HTR-8/SVneo (cell line): ENCODE data around the gene IL31RA.
"Not testable (repeated sequence)": the region's sequence is repeated elsewhere in the genome, so short reads cannot be mapped to it uniquely, and the experiment has no call there.

Experiments
- DNase-seq: peaks from one replicate; pipeline ENCODE4 v3.0.0; 2011; ENCODE audit warnings: low spot score, mixed read lengths; ENCODE audit not compliant: insufficient read length
- FAIRE-seq: peaks from 2 replicates; lab custom pipeline; 2011; peaks lifted over from hg19 to GRCh38; lab: Jason Lieb, UNC

Gene IL31RA

DNA sequence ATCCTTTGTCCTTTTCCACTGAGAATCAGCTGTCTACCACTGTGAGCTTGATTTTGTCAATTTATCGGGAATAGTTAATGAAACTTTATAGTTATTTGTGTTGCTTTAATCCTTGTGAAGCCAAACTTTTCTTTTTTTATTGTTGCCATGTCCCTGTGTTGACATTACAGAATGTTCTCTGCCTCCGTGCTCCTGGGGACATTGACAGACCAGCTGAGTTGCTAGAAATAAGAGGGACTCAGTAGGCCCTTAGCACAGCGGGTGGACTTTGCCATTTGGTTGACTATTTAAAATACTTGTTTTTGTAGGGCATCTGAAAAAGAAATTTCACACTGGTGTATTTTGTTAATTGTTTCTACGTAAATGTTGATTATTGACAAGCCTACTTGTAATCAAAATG lies 70.5 kb downstream of the IL31RA start:
- no peak for FAIRE-seq
- no peak for DNase-seq

GRCh38 chr5:55923177-55923771 lies 72.1 kb downstream of the IL31RA start:
- no peak for DNase-seq
- FAIRE-seq = no peak

DNA sequence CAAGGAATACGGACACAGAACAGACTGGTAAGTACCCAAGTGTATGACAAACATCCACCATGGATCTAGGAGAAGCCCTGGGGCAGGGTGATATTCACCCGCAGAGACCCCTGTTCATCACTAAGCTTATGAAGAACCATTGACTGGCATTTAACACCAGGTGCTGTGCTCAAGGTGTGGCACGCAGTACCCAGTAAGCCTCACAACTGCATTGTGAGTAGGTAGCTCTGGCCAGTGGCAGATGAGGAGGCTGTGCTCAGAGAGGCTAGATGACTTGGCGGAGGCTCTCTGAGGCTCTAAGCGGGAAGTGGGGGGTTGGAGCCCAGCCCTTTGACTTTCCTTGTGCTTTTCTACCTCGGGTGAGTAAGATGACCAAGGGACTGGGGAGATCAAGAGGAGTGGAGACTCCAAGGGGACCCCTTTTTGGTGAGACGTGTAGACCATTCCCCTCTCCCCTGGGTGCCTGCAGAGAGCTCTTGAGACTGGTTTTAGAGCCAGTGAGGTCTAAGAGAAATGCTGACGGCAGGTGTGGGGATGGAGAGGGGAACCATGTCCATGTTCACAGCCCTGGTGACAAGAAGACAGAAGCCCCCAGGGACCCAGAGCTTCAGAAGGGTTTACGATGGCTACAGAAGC lies 72.8 kb downstream of the IL31RA start:
- DNase-seq (no peak), FAIRE-seq (no peak)

DNA sequence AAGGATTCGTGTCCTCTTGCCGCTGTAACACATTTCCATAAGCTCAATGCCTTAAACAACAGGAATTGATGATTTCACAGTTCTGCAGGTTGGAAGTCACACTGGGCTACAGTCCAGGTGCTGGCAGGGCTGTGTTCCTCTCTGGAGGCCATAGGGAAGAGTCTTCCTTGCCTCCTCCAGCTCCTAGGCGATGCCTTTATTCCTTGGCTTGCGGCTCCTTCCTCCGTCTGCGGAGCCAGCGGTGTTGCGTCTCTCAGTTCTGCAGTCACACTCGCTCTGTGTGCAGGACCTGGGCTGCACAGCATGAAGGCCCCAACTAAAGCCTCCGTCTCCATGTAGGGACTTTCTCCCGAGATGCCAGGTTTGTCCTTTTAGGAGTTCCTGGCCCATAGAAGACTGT lies 73.6 kb downstream of the IL31RA start:
- no peak for FAIRE-seq

DNA sequence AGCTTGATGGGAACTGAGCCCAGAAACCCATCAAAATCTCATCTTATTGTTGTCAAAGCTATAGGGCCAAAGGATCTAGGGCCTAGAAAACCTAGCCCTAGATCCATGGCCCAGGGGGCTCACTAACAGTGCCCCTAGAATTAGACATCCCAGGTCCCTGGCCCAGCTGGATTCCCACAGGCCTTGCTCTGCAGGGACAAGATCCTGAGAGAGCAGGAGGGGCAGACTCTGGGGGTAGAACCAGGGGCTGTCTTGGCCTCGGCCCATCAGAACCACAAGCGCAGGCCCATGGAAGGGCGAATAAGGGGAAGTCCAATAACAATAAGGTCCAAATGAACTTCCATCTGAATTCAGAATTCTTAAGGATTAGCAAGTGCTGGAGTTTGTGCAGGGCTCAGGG lies 74.0 kb downstream of the IL31RA start:
- FAIRE-seq (no peak), DNase-seq (no peak)

More for the DNA sequence above, 73.6 kb downstream of the IL31RA start:
- no peak for DNase-seq

- FAIRE-seq = no peak
- DNase-seq = no peak
Observed at GRCh38 chr5:55925712-55926111, 74.6 kb downstream of the IL31RA start.

- FAIRE-seq (no peak), DNase-seq (no peak)
Observed at GRCh38 chr5:55926476-55926875, 75.3 kb downstream of the IL31RA start.

GRCh38 chr5:55927861-55928655 lies 76.9 kb downstream of the IL31RA start:
- DNase-seq (no peak), FAIRE-seq (no peak)

- FAIRE-seq = no peak
- DNase-seq = no peak
Observed at GRCh38 chr5:55929020-55929799, 78.1 kb downstream of the IL31RA start.

DNA sequence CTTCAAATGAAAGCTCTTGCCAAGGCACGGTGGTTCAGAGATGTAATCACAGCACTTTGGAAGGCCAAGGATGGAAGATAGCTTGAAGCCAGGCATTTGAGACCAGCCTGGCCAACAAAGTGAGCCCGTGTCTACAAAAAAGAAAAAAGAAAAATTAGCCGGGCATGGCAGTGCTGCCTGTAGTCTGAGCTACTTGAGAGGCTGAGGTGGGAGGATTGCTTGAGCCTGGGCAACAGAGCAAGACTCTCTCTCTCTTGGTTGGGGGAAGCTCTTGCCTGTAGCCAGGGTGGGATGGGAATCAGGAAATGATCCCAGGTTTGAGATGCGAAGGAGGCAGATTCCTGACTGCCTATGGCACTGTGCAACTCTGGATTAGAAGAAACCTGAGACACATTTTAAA lies 81.5 kb downstream of the IL31RA start:
- no peak for FAIRE-seq
- no peak for DNase-seq

DNA sequence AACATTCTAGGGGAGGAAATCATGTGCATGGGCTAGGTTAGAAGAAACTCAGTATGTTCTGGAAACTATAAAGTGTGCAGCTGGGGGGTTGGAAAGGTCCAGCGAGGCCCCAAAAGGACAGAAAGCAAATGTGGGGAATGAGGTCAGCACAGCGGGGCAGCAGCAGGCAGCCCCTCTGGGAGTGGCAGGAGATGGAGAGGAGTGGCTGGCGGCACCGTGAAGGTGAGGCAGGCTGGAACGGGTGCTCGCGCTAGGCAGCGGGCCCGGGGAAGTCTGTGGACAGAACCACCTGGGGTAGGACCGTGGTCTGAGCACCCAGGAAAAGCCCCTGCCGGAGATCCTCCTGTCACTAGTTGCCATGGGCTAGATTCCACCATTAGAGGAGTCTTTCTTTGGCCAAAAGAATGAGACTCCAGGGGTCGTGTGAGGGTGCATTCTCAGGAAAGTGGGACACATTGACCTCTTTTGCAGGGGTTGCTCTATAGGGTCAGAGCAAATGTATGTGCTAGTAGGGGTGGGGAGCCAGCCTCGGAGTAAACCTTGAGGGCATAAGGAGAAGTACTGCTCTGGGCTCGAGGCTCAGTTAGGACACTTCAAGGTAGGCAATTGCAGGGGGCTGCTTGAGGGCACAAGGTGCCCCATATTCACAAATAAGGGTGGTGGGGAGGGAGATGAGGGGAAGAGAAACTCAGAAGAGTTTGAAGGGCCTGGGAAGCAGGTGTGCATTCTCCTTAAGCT lies 82.4 kb downstream of the IL31RA start:
- no peak for FAIRE-seq
- DNase-seq = no peak

DNA sequence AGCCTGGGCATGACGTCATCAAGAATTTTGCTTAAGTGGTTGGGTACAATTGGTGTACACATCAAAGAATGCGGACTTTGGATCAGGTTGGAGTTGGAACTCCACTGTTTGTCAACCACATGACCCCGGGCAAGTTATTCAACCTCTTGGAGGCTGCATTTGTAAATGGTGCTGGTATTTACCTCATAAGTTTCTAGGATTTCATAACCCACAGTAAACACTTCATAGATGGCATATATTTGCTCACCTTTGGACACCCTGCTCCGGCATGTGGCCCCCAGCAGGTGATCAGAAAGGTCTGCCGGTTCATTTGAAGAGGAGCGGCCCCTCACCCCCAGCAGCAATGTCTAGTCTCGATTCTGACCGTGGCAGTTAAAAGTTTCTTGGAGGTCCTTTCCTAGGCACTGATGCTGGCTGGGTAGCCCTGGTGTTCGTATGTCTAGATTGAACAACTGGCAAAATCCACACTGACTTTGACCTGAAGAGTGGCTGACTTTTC lies 83.0 kb downstream of the IL31RA start:
- no peak for DNase-seq
- no peak for FAIRE-seq

DNA sequence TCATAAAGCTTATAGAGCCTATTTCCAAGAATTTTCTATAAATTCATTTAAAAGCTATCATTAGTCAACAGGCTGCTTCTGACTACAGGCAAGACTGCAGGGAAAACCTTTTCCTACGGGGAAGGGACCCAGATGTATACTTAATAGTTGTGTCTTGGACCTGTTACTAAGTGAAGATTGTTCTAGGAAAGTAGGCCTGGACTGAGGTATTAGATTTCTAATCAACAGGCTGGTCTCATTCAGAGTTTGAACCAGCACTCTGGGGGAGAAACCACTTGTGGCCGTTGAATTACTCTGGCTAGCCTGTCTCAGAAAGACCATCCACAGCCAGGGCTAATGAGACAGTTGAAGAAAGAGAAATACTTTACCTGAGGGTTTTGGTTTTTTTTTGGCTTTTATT lies 83.6 kb downstream of the IL31RA start:
- DNase-seq = no peak
- no peak for FAIRE-seq

DNA sequence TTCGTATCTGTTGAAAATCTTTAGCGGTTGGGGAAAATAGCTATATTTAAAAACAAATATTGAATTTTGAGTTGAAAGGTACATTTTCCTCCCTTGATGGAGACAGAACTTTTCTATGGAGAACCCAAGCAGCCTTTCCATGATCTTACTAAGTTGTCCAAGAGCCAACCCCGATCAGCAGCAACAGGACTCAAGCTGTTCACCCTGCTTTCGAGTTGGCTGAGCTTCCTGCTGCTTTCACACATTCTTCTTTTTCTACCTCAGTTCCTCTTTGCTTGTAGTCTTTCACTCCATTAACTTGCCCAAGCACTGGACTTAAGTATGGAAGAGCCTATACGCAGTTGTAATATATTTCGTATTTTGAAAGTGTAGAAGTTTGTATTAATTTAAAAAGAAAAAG lies 84.2 kb downstream of the IL31RA start:
- no peak for FAIRE-seq
- DNase-seq = no peak

GRCh38 chr5:55936100-55936693 lies 85.0 kb downstream of the IL31RA start:
- DNase-seq (peak; percentile 70), FAIRE-seq (peak; percentile 73)

- FAIRE-seq, DNase-seq: not testable (repeated sequence)
Observed at GRCh38 chr5:55937598-55937997, 86.4 kb downstream of the IL31RA start.

- DNase-seq = not testable (repeated sequence)
- peak; percentile 62 for FAIRE-seq
Observed at GRCh38 chr5:55941154-55941553, 90.0 kb downstream of the IL31RA start.

DNA sequence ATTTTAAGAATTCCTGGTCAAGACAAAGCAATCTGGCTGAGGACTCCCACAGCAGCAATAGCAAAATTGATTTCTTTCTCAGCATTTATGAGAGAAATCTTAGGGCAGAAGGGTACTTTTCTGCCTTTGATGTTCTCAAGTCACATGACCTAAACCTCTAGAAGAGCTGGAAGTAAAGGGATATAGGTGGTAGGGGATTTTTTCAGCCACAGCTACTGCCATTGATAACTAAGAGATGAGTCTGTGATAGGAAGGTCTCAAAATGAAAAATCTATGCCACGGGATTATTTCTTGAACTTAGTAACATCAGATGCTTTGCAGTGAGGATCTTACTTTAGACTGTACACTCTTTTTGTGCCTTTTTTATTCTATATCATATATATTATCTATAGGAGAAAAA lies 108.1 kb downstream of the IL31RA start:
- FAIRE-seq = no peak
- no peak for DNase-seq

GRCh38 chr5:55960779-55961178 lies 109.6 kb downstream of the IL31RA start:
- FAIRE-seq (no peak), DNase-seq (no peak)
